Muscle layer of colon (tissue), 2 donors: ENCODE measurements around the gene MOV10.

Source experiments
- H3K27ac ChIP-seq: one replicate; pipeline ENCODE4 v1.7.0; 2013; ENCODE audit warnings: low read depth, mild to moderate bottlenecking, low read length, moderate library complexity
- H3K27me3 ChIP-seq, 2 donors: one replicate each; pipeline ENCODE4 v1.7.0; 2013; ENCODE audit warnings: low read length in 2 of 2, mild to moderate bottlenecking in 2 of 2; ENCODE audit not compliant: insufficient read depth in 2 of 2, control insufficient read depth in 1 of 2
- H3K36me3 ChIP-seq: one replicate; pipeline ENCODE4 v1.7.0; 2013; ENCODE audit warnings: mild to moderate bottlenecking, low read length; ENCODE audit not compliant: insufficient read depth
- H3K4me1 ChIP-seq: one replicate; pipeline ENCODE4 v1.7.0; 2013; ENCODE audit warnings: mild to moderate bottlenecking, low read length; ENCODE audit not compliant: insufficient read depth
- H3K4me3 ChIP-seq, 2 donors: one replicate each; pipeline ENCODE4 v1.7.0; 2013; ENCODE audit warnings: low read length in 2 of 2, low read depth in 1 of 2, mild to moderate bottlenecking in 1 of 2, moderate library complexity in 1 of 2
- H3K9ac ChIP-seq: one replicate; pipeline ENCODE4 v1.7.0; 2013; ENCODE audit warnings: low read length
- H3K9me3 ChIP-seq: one replicate; pipeline ENCODE4 v1.7.0; 2013; ENCODE audit warnings: mild to moderate bottlenecking, low read length
- donor health status: abdominal sarcoma.
- donor health status: Adenocarcinoma of cecum.

Gene MOV10, protein sequence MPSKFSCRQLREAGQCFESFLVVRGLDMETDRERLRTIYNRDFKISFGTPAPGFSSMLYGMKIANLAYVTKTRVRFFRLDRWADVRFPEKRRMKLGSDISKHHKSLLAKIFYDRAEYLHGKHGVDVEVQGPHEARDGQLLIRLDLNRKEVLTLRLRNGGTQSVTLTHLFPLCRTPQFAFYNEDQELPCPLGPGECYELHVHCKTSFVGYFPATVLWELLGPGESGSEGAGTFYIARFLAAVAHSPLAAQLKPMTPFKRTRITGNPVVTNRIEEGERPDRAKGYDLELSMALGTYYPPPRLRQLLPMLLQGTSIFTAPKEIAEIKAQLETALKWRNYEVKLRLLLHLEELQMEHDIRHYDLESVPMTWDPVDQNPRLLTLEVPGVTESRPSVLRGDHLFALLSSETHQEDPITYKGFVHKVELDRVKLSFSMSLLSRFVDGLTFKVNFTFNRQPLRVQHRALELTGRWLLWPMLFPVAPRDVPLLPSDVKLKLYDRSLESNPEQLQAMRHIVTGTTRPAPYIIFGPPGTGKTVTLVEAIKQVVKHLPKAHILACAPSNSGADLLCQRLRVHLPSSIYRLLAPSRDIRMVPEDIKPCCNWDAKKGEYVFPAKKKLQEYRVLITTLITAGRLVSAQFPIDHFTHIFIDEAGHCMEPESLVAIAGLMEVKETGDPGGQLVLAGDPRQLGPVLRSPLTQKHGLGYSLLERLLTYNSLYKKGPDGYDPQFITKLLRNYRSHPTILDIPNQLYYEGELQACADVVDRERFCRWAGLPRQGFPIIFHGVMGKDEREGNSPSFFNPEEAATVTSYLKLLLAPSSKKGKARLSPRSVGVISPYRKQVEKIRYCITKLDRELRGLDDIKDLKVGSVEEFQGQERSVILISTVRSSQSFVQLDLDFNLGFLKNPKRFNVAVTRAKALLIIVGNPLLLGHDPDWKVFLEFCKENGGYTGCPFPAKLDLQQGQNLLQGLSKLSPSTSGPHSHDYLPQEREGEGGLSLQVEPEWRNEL

DNA sequence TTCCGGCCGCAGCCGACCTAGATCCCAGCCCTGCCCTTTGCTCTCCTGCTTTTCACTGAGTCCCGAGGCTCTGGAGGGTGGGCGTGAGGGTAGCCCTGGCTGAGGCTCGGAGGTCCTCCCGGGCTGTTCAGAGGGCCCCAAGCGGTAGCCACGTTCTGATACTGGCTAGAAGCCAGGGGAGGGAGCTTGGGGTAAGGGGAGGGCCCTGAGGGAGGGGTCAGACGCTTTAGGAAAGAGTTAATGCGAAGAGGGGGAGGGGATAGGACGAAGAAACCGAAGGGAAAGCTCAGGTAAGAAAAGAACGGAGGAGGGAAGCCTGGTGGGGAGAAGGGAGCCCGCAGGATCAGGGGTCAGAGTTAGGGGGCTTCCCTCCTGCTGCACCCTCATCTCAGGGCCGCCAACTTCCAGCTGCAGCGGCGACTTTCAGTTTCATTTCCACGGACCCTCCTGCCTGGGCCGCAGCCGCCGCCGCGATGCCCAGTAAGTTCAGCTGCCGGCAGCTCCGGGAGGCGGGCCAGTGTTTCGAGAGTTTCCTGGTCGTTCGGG, at the start of gene MOV10:
TSS of gene MOV10 (plus strand) at position 220 of the 546 bp plus-strand sequence. CDS start at position 474, 254 bp downstream.
- Histone ChIP-seq H3K4me3 (peak within 1 kb of the TSS; percentile 86 to 89), H3K9ac (peak within 1 kb of the TSS; percentile 90), H3K36me3 (peaks cover 18% of the 10 kb centered on the region), H3K27me3 (no peaks in the 10 kb centered on the region), H3K4me1 (peaks cover 28% of the 10 kb centered on the region), H3K9me3 (no peaks in the 10 kb centered on the region), H3K27ac (peak within 1 kb of the TSS; percentile 87)

DNA sequence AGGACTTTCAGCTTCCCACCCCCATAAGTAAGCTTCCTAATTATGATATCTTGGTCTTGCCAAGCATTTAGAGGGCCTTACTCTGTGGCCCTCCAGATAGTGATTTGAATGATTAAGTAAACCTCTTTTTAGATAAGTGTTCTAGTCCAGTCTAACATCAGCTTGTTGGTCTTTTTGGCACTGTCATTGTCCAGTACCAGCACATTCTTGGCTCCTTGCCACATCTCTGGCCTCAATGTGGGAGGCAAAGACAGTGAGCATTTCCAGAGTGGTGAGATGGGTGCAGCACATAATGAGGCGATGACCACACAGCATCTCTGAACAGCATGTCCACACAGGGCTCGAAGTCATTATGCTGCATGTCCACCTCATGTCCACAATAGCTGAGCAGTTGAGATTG, 48.8 kb upstream of the MOV10 start:
- Histone ChIP-seq H3K27ac (no peak overlapping the region), H3K4me3 (no peak overlapping the region), H3K9ac (no peak overlapping the region), H3K36me3 (no peaks in the 10 kb centered on the region), H3K4me1 (peaks cover 35% of the 10 kb centered on the region), H3K9me3 (no peaks in the 10 kb centered on the region), H3K27me3 (no peaks in the 10 kb centered on the region)

DNA sequence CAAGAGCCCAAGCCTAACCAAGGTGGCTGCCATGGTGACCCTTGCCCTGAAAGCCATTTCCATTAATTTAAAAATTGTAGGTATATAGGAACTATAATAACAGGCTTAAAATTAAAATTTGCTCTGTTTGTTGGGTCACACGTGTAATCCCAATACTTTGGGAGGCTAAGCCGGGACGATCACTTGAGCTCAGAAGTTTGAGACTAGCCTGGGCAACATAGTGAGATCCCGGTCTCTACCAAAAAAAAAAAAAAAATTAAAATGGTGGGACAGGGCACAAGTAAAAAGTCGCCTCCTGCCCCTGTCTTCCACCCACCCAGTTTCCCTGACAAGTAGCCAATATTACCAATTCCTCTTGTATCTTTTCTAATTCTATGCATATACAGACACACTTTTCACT, 48.3 kb upstream of the MOV10 start:
- Histone ChIP-seq H3K27me3 (no peaks in the 10 kb centered on the region), H3K27ac (no peak overlapping the region), H3K36me3 (no peaks in the 10 kb centered on the region), H3K9me3 (no peaks in the 10 kb centered on the region), H3K9ac (no peak overlapping the region), H3K4me1 (peaks cover 30% of the 10 kb centered on the region), H3K4me3 (no peak overlapping the region)

DNA sequence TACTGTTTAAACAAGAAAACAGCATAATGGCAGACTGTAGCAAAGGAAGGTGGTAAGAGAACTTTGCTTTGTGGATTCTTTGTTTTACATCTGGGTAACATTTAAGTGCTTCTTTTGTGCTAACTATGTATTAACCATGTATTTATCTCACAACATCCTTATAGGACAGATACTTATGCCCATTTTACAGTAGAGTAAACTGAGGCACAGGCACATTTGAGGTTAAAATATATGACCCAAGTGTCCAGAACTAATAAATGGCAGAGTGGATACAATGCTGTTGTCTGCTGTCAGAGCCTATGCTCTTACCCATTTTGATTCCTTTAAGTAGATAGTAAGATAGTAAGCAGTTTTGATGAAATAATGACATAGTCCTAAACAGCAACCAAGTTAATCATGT, 47.6 kb upstream of the MOV10 start:
- Histone ChIP-seq H3K27me3 (no peaks in the 10 kb centered on the region), H3K4me1 (peaks cover 23% of the 10 kb centered on the region), H3K4me3 (no peak overlapping the region), H3K9me3 (no peaks in the 10 kb centered on the region), H3K27ac (no peak overlapping the region), H3K36me3 (no peaks in the 10 kb centered on the region), H3K9ac (no peak overlapping the region)

DNA sequence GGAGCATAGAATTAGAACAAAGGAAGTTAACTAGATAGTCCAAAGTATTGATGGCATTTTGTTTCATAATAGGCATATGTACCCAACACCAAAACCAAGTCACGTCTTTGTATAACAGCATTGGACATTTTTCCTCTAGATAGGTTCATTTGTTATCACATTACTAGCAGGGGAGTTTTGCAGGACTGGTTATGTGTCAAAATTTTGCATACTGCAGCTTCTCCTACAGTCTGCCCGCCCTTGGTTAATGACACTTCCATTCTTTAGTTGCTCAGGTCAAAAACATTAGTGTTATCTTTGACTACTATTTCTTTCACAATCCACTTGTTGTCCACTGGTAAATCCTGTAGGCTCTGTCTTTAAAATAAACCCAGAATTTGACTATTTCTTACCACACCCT, 45.9 kb upstream of the MOV10 start:
- Histone ChIP-seq H3K4me3 (no peak overlapping the region), H3K27ac (no peak overlapping the region), H3K4me1 (peaks cover 22% of the 10 kb centered on the region)

DNA sequence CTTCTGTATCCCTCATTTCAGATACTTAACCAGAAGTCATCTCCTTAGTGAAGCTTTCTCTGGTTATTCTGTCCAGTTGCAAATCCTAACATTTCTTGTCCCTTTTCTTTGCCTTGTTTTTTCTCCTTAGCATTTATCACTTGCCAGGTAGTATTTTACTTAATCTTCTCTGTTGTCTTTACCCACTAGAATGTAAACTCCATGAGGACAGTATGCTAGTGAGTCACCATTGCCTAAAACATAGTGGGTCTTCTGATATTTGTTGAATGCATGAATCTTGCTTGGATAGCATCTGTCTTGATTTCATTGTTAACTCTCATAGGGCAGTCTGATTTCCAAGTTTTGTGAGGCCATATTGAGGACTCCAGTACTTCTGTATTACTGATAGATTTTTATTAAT, 45.2 kb upstream of the MOV10 start:
- no peaks in the 10 kb centered on the region for H3K9me3 ChIP-seq
- H3K27ac ChIP-seq = no peak overlapping the region
- H3K27me3 ChIP-seq = no peaks in the 10 kb centered on the region
- no peak overlapping the region for H3K4me3 ChIP-seq
- H3K4me1 ChIP-seq = peaks cover 22% of the 10 kb centered on the region
- no peak overlapping the region for H3K9ac ChIP-seq
- H3K36me3 ChIP-seq = no peaks in the 10 kb centered on the region

More for the DNA sequence above, 45.9 kb upstream of the MOV10 start:
- H3K9ac ChIP-seq = no peak overlapping the region
- H3K36me3 ChIP-seq = no peaks in the 10 kb centered on the region
- H3K9me3 ChIP-seq = no peaks in the 10 kb centered on the region
- no peaks in the 10 kb centered on the region for H3K27me3 ChIP-seq

DNA sequence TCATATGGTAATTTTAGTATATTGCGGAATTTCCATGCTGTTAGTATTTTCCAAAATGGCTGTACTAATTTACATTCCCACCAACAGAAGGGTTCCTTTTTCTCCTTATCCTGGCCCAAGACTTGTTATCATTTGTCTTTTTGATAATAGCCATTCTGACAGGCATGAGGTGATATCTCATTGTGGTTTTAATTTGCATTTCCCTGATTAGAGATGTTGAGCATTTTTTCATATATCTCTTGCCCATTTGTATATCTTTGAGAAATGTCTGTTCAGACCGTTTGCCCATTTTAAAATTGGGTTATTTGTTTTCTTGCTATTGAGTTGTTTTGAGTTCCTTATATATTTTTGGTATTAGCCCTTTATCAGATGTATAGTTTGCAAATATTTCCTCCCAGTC, 40.8 kb upstream of the MOV10 start:
- no peak overlapping the region for H3K4me3 ChIP-seq
- no peak overlapping the region for H3K27ac ChIP-seq
- H3K9me3 ChIP-seq = no peaks in the 10 kb centered on the region
- no peaks in the 10 kb centered on the region for H3K27me3 ChIP-seq
- H3K36me3 ChIP-seq = no peaks in the 10 kb centered on the region
- no peak overlapping the region for H3K9ac ChIP-seq
- H3K4me1 ChIP-seq = peaks cover 19% of the 10 kb centered on the region

DNA sequence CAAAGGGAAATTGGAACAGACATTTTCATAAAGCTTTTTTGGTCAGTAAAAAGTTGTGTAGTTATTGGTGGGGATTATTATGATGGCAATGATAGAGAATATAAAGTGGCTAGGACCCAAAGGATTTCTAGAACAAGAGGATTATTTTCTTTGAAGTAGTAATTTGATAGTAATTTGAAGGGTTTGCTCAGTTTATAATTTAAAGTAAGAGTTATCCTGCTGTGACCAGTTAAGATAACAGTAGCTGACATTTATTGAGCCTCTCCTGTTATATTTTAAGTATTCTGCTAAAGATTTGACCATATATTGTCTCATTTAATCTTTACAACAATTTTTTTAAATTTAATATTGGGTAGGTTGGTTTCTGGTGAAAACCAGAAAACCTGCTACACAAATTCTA, 40.1 kb upstream of the MOV10 start:
- H3K36me3 ChIP-seq = no peaks in the 10 kb centered on the region
- H3K4me1 ChIP-seq = peaks cover 19% of the 10 kb centered on the region
- no peak overlapping the region for H3K27ac ChIP-seq
- no peak overlapping the region for H3K4me3 ChIP-seq
- no peaks in the 10 kb centered on the region for H3K27me3 ChIP-seq
- H3K9me3 ChIP-seq = no peaks in the 10 kb centered on the region
- no peak overlapping the region for H3K9ac ChIP-seq

DNA sequence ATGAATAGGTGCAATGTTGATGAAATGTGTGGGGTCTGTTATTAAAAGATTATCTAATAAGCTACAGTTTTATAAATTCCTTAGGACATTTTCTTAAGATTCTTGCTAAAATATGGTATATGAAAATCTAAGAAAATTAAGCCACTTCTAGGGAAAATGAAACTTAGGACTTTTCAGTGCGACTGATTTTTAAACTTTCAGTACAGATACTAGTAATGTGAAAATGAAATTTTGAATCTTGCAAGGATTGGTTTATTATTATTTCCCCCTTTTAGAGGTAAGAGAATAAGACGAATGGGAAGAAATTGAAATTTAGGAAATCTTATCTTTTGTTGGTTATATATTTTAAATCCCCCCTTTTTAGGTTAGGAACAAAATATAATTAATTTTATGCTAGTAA, 38.4 kb upstream of the MOV10 start:
- Histone ChIP-seq H3K4me3 (no peak overlapping the region), H3K27me3 (no peaks in the 10 kb centered on the region), H3K36me3 (no peaks in the 10 kb centered on the region), H3K9ac (no peak overlapping the region), H3K9me3 (no peaks in the 10 kb centered on the region), H3K27ac (no peak overlapping the region), H3K4me1 (peaks cover 19% of the 10 kb centered on the region)

DNA sequence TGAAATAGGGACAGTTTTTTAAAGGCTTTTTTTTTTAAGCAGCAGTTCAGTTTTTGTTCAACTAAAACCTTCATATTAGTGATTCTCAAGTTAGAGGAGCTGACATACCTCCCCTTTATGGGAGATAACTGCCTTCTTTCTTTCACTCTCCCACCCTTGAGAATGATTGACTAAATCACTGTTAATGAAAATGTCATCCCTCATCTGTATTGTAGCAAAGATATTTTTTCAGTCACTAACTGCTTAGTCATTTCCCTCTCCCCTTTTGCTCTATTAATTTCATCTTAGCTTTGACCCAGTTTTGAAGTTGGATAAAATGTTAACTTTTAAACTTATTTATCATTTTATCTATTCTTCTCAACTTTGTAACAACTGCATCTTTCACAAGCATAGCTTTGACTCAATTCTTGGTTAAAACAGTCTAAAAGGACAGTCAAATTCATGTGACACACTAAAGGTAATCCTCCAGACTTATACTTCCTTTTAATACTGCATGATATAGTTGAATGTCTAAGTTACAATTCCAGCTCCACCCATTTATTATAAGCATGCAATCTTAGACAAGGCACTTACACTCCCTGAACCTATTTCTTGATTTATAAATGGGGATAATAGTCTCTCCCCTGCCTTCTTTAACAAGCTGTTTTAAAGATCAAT, 37.7 kb upstream of the MOV10 start:
- Histone ChIP-seq H3K27ac (no peak overlapping the region), H3K27me3 (no peaks in the 10 kb centered on the region), H3K9ac (no peak overlapping the region), H3K9me3 (no peaks in the 10 kb centered on the region), H3K36me3 (no peaks in the 10 kb centered on the region), H3K4me3 (no peak overlapping the region), H3K4me1 (peaks cover 19% of the 10 kb centered on the region)
